ENCODE measurements around the gene MYF6.

Gene MYF6

GRCh38 chr12:80708259-80708974, 983 bp downstream of the MYF6 start:
- H3K9me3 ChIP-seq (ENCODE audit: control insufficient read depth, low read depth, low read length): no peaks in the 10 kb centered on the region
- H3K4me1 ChIP-seq (ENCODE audit: control insufficient read depth, low read depth, low read length): peaks cover 24% of the 10 kb centered on the region
- peak overlapping the region; percentile 53 for H3K4me3 ChIP-seq (ENCODE audit: low read length)
- H3K27me3 ChIP-seq (ENCODE audit: control insufficient read depth, insufficient read depth, low read length): peaks cover 100% of the 10 kb centered on the region
- H3K36me3 ChIP-seq (ENCODE audit: control insufficient read depth, low read depth, low read length): no peaks in the 10 kb centered on the region
- no peak overlapping the region for H3K27ac ChIP-seq (ENCODE audit: low read length)
- no peak overlapping the region for H3K9ac ChIP-seq (ENCODE audit: low read length)

- no peak overlapping the region for H3K9ac ChIP-seq (ENCODE audit: low read length)
- peak overlapping the region; percentile 53 for H3K4me3 ChIP-seq (ENCODE audit: low read length)
- H3K27ac ChIP-seq (ENCODE audit: low read length): no peak overlapping the region
- no peaks in the 10 kb centered on the region for H3K36me3 ChIP-seq (ENCODE audit: control insufficient read depth, low read depth, low read length)
- H3K27me3 ChIP-seq (ENCODE audit: control insufficient read depth, insufficient read depth, low read length): peaks cover 100% of the 10 kb centered on the region
- no peaks in the 10 kb centered on the region for H3K9me3 ChIP-seq (ENCODE audit: control insufficient read depth, low read depth, low read length)
- peaks cover 24% of the 10 kb centered on the region for H3K4me1 ChIP-seq (ENCODE audit: control insufficient read depth, low read depth, low read length)
Observed at GRCh38 chr12:80708975-80709328, 1.5 kb downstream of the MYF6 start.

GRCh38 chr12:80709811-80710726, 2.6 kb downstream of the MYF6 start:
- Histone ChIP-seq H3K4me3 (ENCODE audit: low read length) (peak overlapping the region; percentile 11), H3K9me3 (ENCODE audit: control insufficient read depth, low read depth, low read length) (no peaks in the 10 kb centered on the region), H3K27ac (ENCODE audit: low read length) (no peak overlapping the region), H3K36me3 (ENCODE audit: control insufficient read depth, low read depth, low read length) (no peaks in the 10 kb centered on the region), H3K9ac (ENCODE audit: low read length) (no peak overlapping the region), H3K4me1 (ENCODE audit: control insufficient read depth, low read depth, low read length) (peaks cover 34% of the 10 kb centered on the region), H3K27me3 (ENCODE audit: control insufficient read depth, insufficient read depth, low read length) (peaks cover 100% of the 10 kb centered on the region)

GRCh38 chr12:80710727-80711449, 3.5 kb downstream of the MYF6 start:
- peaks cover 42% of the 10 kb centered on the region for H3K4me1 ChIP-seq (ENCODE audit: control insufficient read depth, low read depth, low read length)

GRCh38 chr12:80711866-80712265, 4.4 kb downstream of the MYF6 start:
- H3K27me3 ChIP-seq (ENCODE audit: control insufficient read depth, insufficient read depth, low read length): peaks cover 100% of the 10 kb centered on the region
- H3K4me1 ChIP-seq (ENCODE audit: control insufficient read depth, low read depth, low read length): peaks cover 45% of the 10 kb centered on the region

More at GRCh38 chr12:80710727-80711449, 3.5 kb downstream of the MYF6 start:
- H3K27me3 ChIP-seq (ENCODE audit: control insufficient read depth, insufficient read depth, low read length): peaks cover 100% of the 10 kb centered on the region
- H3K9me3 ChIP-seq (ENCODE audit: control insufficient read depth, low read depth, low read length): no peaks in the 10 kb centered on the region
- H3K4me3 ChIP-seq (ENCODE audit: low read length): peak overlapping the region; percentile 11
- H3K9ac ChIP-seq (ENCODE audit: low read length): no peak overlapping the region
- no peak overlapping the region for H3K27ac ChIP-seq (ENCODE audit: low read length)
- no peaks in the 10 kb centered on the region for H3K36me3 ChIP-seq (ENCODE audit: control insufficient read depth, low read depth, low read length)

GRCh38 chr12:80712866-80713265, 5.4 kb downstream of the MYF6 start:
- H3K36me3 ChIP-seq (ENCODE audit: control insufficient read depth, low read depth, low read length): no peaks in the 10 kb centered on the region
- no peak overlapping the region for H3K9ac ChIP-seq (ENCODE audit: low read length)
- H3K27ac ChIP-seq (ENCODE audit: low read length): no peak overlapping the region
- no peaks in the 10 kb centered on the region for H3K9me3 ChIP-seq (ENCODE audit: control insufficient read depth, low read depth, low read length)
- no peak overlapping the region for H3K4me3 ChIP-seq (ENCODE audit: low read length)
- H3K27me3 ChIP-seq (ENCODE audit: control insufficient read depth, insufficient read depth, low read length): peaks cover 96% of the 10 kb centered on the region
- peaks cover 45% of the 10 kb centered on the region for H3K4me1 ChIP-seq (ENCODE audit: control insufficient read depth, low read depth, low read length)

More at GRCh38 chr12:80711866-80712265, 4.4 kb downstream of the MYF6 start:
- Histone ChIP-seq H3K4me3 (ENCODE audit: low read length) (no peak overlapping the region), H3K36me3 (ENCODE audit: control insufficient read depth, low read depth, low read length) (no peaks in the 10 kb centered on the region), H3K27ac (ENCODE audit: low read length) (no peak overlapping the region), H3K9ac (ENCODE audit: low read length) (no peak overlapping the region), H3K9me3 (ENCODE audit: control insufficient read depth, low read depth, low read length) (no peaks in the 10 kb centered on the region)

GRCh38 chr12:80713419-80713818, 6.0 kb downstream of the MYF6 start:
- H3K9ac ChIP-seq (ENCODE audit: low read length): no peak overlapping the region

GRCh38 chr12:80714055-80714454, 6.6 kb downstream of the MYF6 start:
- peaks cover 84% of the 10 kb centered on the region for H3K27me3 ChIP-seq (ENCODE audit: control insufficient read depth, insufficient read depth, low read length)
- peaks cover 45% of the 10 kb centered on the region for H3K4me1 ChIP-seq (ENCODE audit: control insufficient read depth, low read depth, low read length)
- H3K27ac ChIP-seq (ENCODE audit: low read length): no peak overlapping the region
- H3K9me3 ChIP-seq (ENCODE audit: control insufficient read depth, low read depth, low read length): no peaks in the 10 kb centered on the region
- peak overlapping the region; percentile 52 for H3K4me3 ChIP-seq (ENCODE audit: low read length)
- no peaks in the 10 kb centered on the region for H3K36me3 ChIP-seq (ENCODE audit: control insufficient read depth, low read depth, low read length)
- H3K9ac ChIP-seq (ENCODE audit: low read length): peak overlapping the region; percentile 24

More at GRCh38 chr12:80713419-80713818, 6.0 kb downstream of the MYF6 start:
- peaks cover 91% of the 10 kb centered on the region for H3K27me3 ChIP-seq (ENCODE audit: control insufficient read depth, insufficient read depth, low read length)
- peak overlapping the region; percentile 52 for H3K4me3 ChIP-seq (ENCODE audit: low read length)
- peaks cover 45% of the 10 kb centered on the region for H3K4me1 ChIP-seq (ENCODE audit: control insufficient read depth, low read depth, low read length)
- H3K36me3 ChIP-seq (ENCODE audit: control insufficient read depth, low read depth, low read length): no peaks in the 10 kb centered on the region
- H3K9me3 ChIP-seq (ENCODE audit: control insufficient read depth, low read depth, low read length): no peaks in the 10 kb centered on the region
- H3K27ac ChIP-seq (ENCODE audit: low read length): no peak overlapping the region

GRCh38 chr12:80714846-80715245, 7.4 kb downstream of the MYF6 start:
- H3K9me3 ChIP-seq (ENCODE audit: control insufficient read depth, low read depth, low read length): no peaks in the 10 kb centered on the region
- H3K4me1 ChIP-seq (ENCODE audit: control insufficient read depth, low read depth, low read length): peaks cover 37% of the 10 kb centered on the region
- no peak overlapping the region for H3K27ac ChIP-seq (ENCODE audit: low read length)
- H3K27me3 ChIP-seq (ENCODE audit: control insufficient read depth, insufficient read depth, low read length): peaks cover 76% of the 10 kb centered on the region
- no peaks in the 10 kb centered on the region for H3K36me3 ChIP-seq (ENCODE audit: control insufficient read depth, low read depth, low read length)
- H3K4me3 ChIP-seq (ENCODE audit: low read length): peak overlapping the region; percentile 52
- no peak overlapping the region for H3K9ac ChIP-seq (ENCODE audit: low read length)

GRCh38 chr12:80715713-80716249, 8.3 kb downstream of the MYF6 start:
- Histone ChIP-seq H3K27me3 (ENCODE audit: control insufficient read depth, insufficient read depth, low read length) (peaks cover 67% of the 10 kb centered on the region), H3K4me1 (ENCODE audit: control insufficient read depth, low read depth, low read length) (peaks cover 32% of the 10 kb centered on the region), H3K9me3 (ENCODE audit: control insufficient read depth, low read depth, low read length) (no peaks in the 10 kb centered on the region), H3K9ac (ENCODE audit: low read length) (no peak overlapping the region), H3K36me3 (ENCODE audit: control insufficient read depth, low read depth, low read length) (no peaks in the 10 kb centered on the region), H3K4me3 (ENCODE audit: low read length) (no peak overlapping the region), H3K27ac (ENCODE audit: low read length) (no peak overlapping the region)

Measured in iPS-18a (cell line).